Parathyroid adenoma (tissue), 2 donors: ENCODE results near the gene FAM131B.
A peak's percentile ranks its signal among the peaks of the same experiment; 100 is the strongest.

ENCODE experiments used
- H2AFZ ChIP-seq: fragments of 300-600 bp; sonication (generic); one replicate; pipeline ENCODE4 v1.7.0; 2017; ENCODE audit warnings: antibody characterized with exemption, mild to moderate bottlenecking
- H3K27ac ChIP-seq: fragments of 300-600 bp; sonication (generic); one replicate; pipeline ENCODE4 v1.7.0; 2017
- H3K27me3 ChIP-seq: fragments of 300-600 bp; sonication (generic); one replicate; pipeline ENCODE4 v1.7.0; 2017; ENCODE audit warnings: low read length; ENCODE audit not compliant: control insufficient read depth, insufficient read depth
- H3K36me3 ChIP-seq: fragments of 300-600 bp; sonication (generic); one replicate; pipeline ENCODE4 v1.7.0; 2017; ENCODE audit warnings: low read length; ENCODE audit not compliant: control insufficient read depth, insufficient read depth
- H3K4me1 ChIP-seq: fragments of 300-600 bp; sonication (generic); one replicate; pipeline ENCODE4 v1.7.0; 2017; ENCODE audit warnings: control low read depth
- H3K4me2 ChIP-seq: fragments of 300-600 bp; sonication (generic); one replicate; pipeline ENCODE4 v1.7.0; 2017; ENCODE audit warnings: low read length
- H3K4me3 ChIP-seq: fragments of 300-600 bp; sonication (generic); one replicate; pipeline ENCODE4 v1.7.0; 2017; ENCODE audit warnings: low read depth, low read length
- H3K79me2 ChIP-seq: fragments of 300-600 bp; sonication (generic); one replicate; pipeline ENCODE4 v1.7.0; 2017; ENCODE audit warnings: control low read depth
- H3K9ac ChIP-seq: fragments of 300-600 bp; sonication (generic); one replicate; pipeline ENCODE4 v1.7.0; 2017; ENCODE audit warnings: mild to moderate bottlenecking
- H3K9me3 ChIP-seq: fragments of 300-600 bp; sonication (generic); one replicate; pipeline ENCODE4 v1.7.0; 2017; ENCODE audit warnings: low read length; ENCODE audit not compliant: control insufficient read depth
- CTCF ChIP-seq: fragments of 300-600 bp; sonication (generic); IDR thresholded peaks from one replicate; pipeline ENCODE4 v1.7.0; 2017; ENCODE audit warnings: antibody characterized with exemption, mild to moderate bottlenecking
- donor health status: primary hyperparathyroidism.

Gene FAM131B

GRCh38 chr7:143362131-143363015 lies at the start of gene FAM131B:
Gene FAM131B, minus strand, starts transcription at chr7:143362713. Its CDS starts 110 bp downstream, at chr7:143362603.
- Histone ChIP-seq H3K4me2 (peak within 1 kb of the TSS; percentile 88), H3K9me3 (no peaks in the 10 kb centered on the region), H3K9ac (no peak within 1 kb of the TSS), H3K27me3 (no peaks in the 10 kb centered on the region), H3K36me3 (no peaks in the 10 kb centered on the region), H3K79me2 (no peaks in the 10 kb centered on the region), H2AFZ (peak within 1 kb of the TSS; percentile 74), H3K4me1 (no peaks in the 10 kb centered on the region), H3K27ac (no peak within 1 kb of the TSS), H3K4me3 (peak within 1 kb of the TSS; percentile 47)
- TF ChIP-seq CTCF: no peak

DNA sequence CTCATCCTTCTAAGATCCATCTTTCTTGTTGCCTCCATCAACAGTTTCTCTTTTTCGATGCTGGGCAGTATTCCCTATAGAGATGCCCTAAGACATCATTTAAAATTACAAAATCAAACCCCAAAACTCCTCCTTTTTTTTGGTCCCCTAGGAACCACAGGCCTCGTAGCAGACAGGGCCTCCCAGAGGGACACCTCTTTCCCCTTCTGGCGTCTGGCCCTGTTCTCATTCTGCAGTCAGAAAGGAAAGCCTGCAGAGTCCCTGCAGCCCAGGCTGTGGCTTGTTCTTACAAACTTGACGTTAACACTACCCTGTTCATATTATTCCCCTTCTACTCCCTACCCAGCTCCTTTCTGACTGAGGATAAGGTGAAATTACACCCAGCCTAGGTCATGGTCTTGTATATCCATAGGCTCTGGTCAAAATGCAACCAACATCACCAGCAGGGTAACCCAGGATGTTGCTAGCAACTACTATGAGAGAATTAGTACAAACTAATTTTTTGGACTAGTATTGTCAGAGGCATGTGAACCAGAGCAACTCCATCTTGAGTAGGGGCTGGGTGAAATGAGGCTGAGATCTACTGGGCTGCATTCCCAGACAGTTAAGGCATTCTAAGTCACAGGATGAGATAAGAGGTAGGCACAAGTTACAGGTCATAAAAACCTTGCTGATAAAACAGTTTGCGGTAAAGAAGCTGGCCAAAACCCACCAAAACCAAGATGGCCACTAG lies 49.6 kb upstream of the FAM131B start:
- H3K27ac ChIP-seq: no peak overlapping the region
- H3K4me3 ChIP-seq: no peak overlapping the region
- no peak overlapping the region for H3K9ac ChIP-seq
- H3K9me3 ChIP-seq: no peaks in the 10 kb centered on the region
- H3K4me1 ChIP-seq: peaks cover 5% of the 10 kb centered on the region
- H3K36me3 ChIP-seq: peaks cover 8% of the 10 kb centered on the region
- H3K79me2 ChIP-seq: peaks cover 11% of the 10 kb centered on the region
- no peak overlapping the region for H2AFZ ChIP-seq
- H3K27me3 ChIP-seq: no peaks in the 10 kb centered on the region
- H3K4me2 ChIP-seq: no peak overlapping the region
- no peak for TF ChIP-seq CTCF

GRCh38 chr7:143410521-143411004 lies 48.0 kb upstream of the FAM131B start:
- no peak overlapping the region for H2AFZ ChIP-seq
- H3K4me3 ChIP-seq: no peak overlapping the region
- no peaks in the 10 kb centered on the region for H3K27me3 ChIP-seq
- no peak overlapping the region for H3K27ac ChIP-seq
- H3K4me2 ChIP-seq: no peak overlapping the region
- no peak overlapping the region for H3K9ac ChIP-seq
- peaks cover 18% of the 10 kb centered on the region for H3K36me3 ChIP-seq
- no peak for TF ChIP-seq CTCF
- peaks cover 11% of the 10 kb centered on the region for H3K79me2 ChIP-seq
- no peaks in the 10 kb centered on the region for H3K9me3 ChIP-seq
- peaks cover 9% of the 10 kb centered on the region for H3K4me1 ChIP-seq

GRCh38 chr7:143408686-143409561 lies 46.4 kb upstream of the FAM131B start, which contains the start of gene EPHA1:
Gene EPHA1, minus strand, starts transcription at chr7:143408856. Its CDS starts 51 bp downstream, at chr7:143408805.
- Histone ChIP-seq H2AFZ (peak within 1 kb of the TSS; percentile 78), H3K27ac (peak within 1 kb of the TSS; percentile 77), H3K4me2 (peak within 1 kb of the TSS; percentile 97), H3K79me2 (peaks cover 11% of the 10 kb centered on the region), H3K9ac (peak within 1 kb of the TSS; percentile 23), H3K9me3 (no peaks in the 10 kb centered on the region), H3K36me3 (peaks cover 18% of the 10 kb centered on the region), H3K4me1 (peaks cover 12% of the 10 kb centered on the region), H3K4me3 (peak within 1 kb of the TSS; percentile 100), H3K27me3 (no peaks in the 10 kb centered on the region)
- TF ChIP-seq CTCF: peak; percentile 70
